Hematopoietic multipotent progenitor cell treated with erythropoietin and hydrocortisone succinate and interleukin-3 and kit ligand, for 6 days (in vitro differentiated cells): ENCODE measurements around the gene CCDC15.
"Not testable (repeated sequence)": the region's sequence is repeated elsewhere in the genome, so short reads cannot be mapped to it uniquely, and the experiment has no call there.

Experiments used
- DNase-seq: peaks from one replicate; pipeline ENCODE4 v3.0.0-alpha.2; 2015

Gene CCDC15

DNA sequence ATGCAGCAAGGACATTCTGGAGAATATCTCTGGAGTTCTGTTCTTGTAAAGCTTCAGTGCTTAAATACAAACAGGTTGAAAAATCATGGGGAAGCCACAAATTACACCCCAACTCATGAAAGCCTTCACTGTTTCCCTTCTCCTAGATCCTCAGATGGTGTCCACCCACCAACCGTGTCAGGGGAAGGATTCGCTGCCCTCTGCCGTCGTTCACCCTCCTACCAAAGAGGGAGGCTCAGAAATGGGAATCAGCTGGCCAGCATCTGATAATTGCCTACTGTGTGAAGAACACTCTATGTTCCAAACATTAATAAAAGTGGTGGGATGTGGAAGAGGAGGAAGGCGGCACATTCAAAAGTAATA lies 10.8 kb upstream of the CCDC15 start:
- DNase-seq: no peak

DNA sequence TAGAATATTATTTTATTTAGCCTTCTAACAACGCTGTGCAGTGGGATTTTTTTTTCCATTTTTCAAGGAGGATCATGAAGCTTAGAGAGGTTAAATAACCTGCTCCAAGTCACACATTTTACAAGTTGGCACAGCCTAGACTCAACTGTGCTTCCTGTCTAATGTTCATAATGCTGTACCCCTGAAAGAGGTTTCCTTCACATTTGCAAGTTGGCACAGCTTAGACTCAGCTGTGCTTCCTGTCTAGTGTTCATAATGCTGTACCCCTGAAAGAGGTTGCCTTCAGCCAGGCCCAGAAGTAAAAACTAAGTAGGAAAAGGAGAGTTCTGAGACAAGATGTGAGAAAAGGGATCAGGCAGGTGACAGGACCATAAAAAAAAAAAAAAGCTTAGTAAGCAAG lies 10.3 kb upstream of the CCDC15 start:
- no peak for DNase-seq

GRCh38 chr11:124944565-124944964 lies 9.4 kb upstream of the CCDC15 start:
- DNase-seq: no peak

DNA sequence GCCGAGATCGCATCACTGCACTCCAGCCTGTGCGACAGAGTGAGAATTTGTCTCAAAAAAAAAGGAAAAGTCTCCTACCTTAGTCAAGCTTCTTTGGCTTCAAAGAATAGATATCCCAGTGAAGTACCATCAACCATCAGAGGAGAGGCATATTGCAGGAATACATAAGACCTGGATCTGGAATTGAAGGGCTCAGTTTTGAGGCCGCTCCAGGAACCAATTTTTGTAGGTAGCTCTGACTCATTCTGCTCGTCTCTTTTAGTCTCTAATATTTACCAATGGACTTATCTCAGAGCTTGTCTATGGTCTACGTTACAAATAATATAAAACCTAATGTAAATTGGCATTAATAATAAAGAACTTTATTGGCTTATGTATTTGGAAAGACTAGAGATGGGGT lies 8.2 kb upstream of the CCDC15 start:
- no peak for DNase-seq

GRCh38 chr11:124946735-124947141 lies 7.3 kb upstream of the CCDC15 start:
- DNase-seq: no peak

DNA sequence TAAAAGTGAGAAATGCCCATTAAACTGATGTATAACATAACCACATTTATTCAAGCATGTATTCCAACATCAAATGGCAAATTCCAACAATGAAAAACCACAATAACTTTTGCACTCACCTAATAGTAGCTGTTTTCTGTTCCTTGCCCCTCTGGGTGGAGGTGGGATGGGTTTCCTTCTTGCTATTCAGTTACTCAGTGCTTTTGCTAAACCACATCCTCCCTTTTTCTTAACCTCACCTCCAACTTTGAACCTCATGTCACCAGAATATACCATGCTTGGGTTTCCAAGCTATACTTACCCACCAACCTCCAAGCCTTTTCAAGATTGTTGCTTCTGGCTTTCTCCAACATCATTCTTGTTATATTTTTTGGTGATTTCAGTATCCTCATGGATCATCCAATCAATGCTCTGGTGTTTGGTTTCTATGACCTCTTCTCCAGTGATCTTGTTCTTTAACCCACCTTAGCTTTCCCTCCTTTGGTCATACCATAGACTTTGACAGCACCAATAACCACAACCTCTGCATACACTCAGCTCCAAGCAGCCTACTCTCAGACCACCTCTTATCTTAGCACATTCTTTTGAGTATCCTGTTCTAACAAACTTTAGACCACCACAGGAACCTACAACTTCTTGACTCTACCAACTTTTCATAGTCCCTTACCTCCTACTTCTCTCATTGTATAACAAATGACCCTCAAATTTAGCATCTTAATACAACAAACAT lies 3.2 kb upstream of the CCDC15 start:
- no peak for DNase-seq

DNA sequence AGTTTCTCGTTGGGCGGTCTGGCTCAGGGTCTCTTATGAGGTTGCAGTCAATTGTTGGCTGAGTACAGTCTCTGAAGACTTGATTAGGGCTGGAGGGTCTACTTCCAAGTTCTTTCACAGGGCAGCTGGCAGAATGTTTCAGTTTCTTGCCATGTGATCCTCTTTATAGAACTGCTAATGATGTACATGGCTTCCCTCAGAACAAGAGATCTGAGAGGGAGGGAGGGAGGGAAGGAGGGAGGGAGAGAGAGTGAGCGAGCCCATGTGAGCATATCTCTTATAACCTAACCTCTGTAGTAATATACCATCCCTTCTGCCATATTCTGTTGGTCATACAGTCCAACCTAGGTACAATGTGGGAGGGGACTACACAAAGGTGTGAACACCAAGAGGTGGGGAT lies 2.7 kb upstream of the CCDC15 start:
- DNase-seq: no peak

DNA sequence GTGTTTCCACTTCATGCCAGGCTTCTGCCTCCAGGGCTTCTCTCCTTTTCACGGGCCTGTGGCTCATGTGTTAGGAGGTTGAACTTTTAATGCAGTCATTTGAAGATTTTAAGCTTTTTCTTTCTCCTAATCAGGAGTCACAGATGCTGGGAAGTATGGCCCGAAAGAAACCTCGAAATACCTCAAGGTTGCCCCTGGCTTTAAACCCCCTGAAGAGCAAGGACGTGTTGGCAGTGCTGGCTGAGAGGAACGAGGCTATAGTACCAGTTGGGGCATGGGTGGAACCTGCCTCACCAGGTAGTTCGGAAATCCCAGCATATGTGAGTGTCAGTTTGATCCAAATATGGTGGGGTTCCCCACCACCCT lies 571 bp downstream of the CCDC15 start:
- DNase-seq: peak; percentile 10

DNA sequence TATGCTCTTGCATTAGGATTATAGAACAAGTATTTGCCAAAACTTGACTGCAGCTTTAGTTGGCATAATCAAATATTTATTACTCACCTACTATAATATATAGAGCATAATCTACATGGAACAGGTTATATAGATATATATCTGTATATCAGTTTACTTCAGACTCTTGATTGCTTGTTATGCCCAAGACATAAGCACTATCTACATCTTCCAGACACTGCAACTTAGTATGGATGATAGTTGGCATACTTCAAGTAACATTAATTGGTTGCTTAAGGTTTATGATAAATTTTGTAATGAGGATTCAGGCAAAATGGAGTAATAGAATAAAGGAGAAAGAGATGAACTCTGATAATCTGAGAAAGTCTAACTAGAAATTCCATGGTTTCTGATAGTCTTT lies 1.0 kb downstream of the CCDC15 start:
- peak; percentile 22 for DNase-seq

DNA sequence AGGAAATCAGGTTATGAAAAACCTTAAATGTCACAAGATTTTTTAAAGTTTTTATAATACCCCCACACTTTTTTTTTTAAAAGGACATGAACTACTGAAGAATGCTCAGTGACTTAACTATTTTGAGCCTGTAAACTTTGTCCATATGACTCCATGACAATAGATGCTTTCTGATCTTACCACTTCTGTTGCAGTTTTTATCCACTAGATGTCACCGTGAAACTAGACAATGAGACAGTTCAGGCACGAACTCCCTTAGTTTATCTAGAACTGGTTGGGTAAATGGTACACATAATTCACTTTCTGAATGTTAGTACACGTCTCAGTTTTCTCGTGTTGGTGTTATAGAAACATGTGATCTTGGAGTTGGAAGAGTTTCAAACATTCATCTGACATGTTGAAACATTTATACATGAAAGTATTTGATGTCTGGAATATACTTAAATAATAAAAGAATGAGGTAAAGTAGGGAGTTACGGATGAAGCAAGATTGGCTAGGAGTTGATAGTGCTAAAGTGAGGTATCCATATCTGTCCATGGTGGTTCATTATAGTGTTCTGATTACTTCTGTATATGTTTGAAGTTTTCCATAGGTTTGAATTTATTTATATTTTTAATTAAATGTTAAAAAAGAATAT lies 8.1 kb downstream of the CCDC15 start:
- peak; percentile 88 for DNase-seq

DNA sequence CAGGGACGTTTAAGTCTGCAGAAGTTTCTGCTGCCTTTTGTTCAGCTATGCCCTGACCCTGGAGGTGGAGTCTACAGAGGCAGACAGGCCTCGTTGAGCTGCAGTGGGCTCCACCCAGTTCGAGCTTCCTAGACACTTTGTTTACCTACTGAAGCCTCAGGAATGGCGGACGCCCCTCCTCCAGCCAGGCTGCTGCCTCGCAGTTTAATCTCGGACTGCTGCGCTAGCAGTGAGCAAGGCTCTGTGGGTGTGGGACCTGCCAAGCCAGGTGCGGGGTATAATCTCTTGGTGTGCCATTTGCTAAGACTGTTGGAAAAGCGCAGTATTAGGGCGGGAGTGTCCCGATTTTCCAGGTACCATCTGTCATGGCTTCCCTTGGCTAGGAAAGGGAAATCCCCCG lies 14.2 kb downstream of the CCDC15 start:
- DNase-seq: not testable (repeated sequence)

DNA sequence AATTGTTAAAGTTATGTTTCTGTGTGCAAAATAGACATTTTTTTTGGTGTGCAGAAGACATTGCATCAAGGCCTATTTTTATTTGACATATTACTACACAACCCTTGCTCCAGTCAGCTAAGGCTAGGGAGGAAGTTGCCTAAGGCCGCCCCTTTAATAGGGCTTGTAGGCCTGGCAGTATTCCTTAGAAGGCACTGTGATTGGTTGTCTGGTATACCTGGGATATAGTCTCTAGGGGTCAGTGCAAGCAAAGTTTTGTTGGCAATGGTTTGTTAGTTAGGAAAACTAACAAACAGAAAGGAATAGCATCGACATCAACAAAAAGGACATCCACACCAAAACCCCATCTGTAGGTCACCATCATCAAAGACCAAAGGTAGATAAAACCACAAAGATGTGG lies 16.9 kb downstream of the CCDC15 start:
- peak; percentile 15 for DNase-seq

- DNase-seq: no peak
Measured at GRCh38 chr11:124971810-124972209, 17.8 kb downstream of the CCDC15 start.

GRCh38 chr11:124976531-124976930 lies 22.5 kb downstream of the CCDC15 start:
- no peak for DNase-seq

- no peak for DNase-seq
Measured at GRCh38 chr11:124977006-124977405, 23.0 kb downstream of the CCDC15 start.

GRCh38 chr11:124978316-124978715 lies 24.3 kb downstream of the CCDC15 start:
- no peak for DNase-seq

DNA sequence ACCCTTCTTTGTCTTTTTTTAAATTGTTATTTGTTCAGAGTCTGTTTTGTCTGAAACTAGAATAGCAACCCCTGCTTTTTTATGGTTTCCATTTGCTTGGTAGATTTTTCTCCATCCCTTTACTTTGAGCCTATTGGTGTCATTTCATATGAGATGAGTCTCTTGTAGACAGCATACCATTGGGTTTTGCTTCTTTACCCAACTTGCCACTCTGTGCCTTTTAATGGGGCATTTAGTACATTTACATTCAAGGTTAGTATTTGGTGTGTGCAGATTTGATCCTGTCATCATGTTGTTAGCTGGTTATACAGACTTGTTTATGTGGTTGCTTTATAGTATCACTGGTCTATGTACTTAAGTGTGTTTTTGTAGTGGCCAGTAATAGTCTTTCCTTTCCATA lies 28.0 kb downstream of the CCDC15 start:
- DNase-seq: no peak

GRCh38 chr11:124983674-124984511 lies 29.9 kb downstream of the CCDC15 start:
- no peak for DNase-seq

DNA sequence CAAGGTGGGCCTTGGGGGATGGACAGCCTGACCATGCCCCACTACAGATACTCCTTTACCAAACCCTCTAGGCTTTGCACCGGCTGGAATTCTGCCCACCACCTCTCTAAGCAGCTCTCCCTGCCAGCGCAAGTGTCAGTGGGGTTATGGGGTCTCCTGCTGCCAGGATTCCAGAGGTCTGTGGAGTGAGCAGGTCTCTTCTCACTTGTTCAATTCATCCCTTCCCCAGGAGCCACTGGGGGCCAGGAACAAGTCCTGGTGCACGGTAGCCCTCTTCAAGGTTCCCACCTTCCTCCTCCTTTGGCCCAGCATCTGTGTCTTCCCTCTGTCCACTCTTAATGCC lies 30.5 kb downstream of the CCDC15 start:
- DNase-seq: no peak

GRCh38 chr11:124987096-124987495 lies 33.1 kb downstream of the CCDC15 start:
- DNase-seq: no peak

DNA sequence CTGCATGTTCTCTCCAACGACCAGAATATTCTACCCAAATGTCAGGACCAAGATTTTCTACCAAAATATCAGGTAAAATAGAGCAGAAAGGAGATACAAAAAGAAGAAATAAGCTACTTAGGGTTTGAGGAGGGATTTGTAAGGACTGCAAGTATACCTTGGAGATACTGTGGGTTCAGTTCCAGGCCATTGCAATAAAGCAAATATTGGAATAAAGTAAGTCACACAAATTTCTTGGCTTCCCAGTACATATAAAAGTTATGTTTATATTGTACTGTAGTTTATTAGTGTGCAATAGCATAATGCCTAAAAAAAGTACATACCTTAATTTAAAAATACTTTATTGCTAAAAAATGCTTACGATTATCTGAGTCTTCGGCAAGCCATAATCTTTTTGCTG lies 34.1 kb downstream of the CCDC15 start:
- no peak for DNase-seq

- DNase-seq: no peak
Measured at GRCh38 chr11:125001079-125001778, 47.2 kb downstream of the CCDC15 start.

DNA sequence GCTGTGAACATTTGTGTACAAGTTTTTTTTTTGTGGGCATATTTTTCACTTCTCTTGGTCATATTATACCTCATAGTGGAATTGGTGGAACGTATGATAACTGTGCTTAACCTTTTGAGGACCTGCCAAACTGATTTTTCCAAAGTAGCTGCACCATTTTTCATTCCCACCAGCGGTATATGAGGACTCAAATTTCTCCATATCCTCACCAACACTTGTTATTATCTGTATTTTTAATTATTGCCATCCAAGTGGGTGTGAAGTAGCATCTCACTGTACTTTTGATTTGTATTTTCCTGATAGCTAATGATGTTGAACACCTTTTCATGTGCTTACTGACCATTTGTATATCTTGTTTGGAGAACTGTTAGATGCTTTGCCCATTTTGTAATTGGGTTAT lies 47.8 kb downstream of the CCDC15 start:
- DNase-seq: no peak

GRCh38 chr11:125005491-125005890 lies 51.5 kb downstream of the CCDC15 start:
- DNase-seq: no peak
